GM23338 (cell line): ENCODE results near the gene ISCU. TPM values are rescaled to one million over a fixed set of nuclear protein-coding genes. Genes with fewer than 3 reads are reported as not detected.

Experiments
- ATAC-seq: fragments of 200-7000 bp; cut with Tn5 transposase; 3 replicates; pipeline ENCODE4 v1.9.1; 2020
- DNase-seq: peaks from one replicate; pipeline ENCODE4 v3.0.0-alpha.2; 2015; ENCODE audit warnings: low spot score
- H2AFZ ChIP-seq: fragments of 200-600 bp; sonication (generic); 2 replicates; pipeline ENCODE4 v1.8.0; 2016; ENCODE audit warnings: antibody characterized with exemption, mild to moderate bottlenecking, moderate library complexity
- H3F3A ChIP-seq: fragments of 200-600 bp; sonication (generic); replicated peaks from 2 replicates; pipeline ENCODE4 v1.8.0; 2017; ENCODE audit warnings: antibody characterized with exemption, mixed run types, low read depth
- H3K27ac ChIP-seq: fragments of 200-600 bp; sonication (generic); 2 replicates; pipeline ENCODE4 v1.6.1; 2016; ENCODE audit warnings: low read depth
- H3K27me3 ChIP-seq: fragments of 200-600 bp; sonication (generic); 2 replicates; pipeline ENCODE4 v1.8.0; 2016; ENCODE audit warnings: mild to moderate bottlenecking, mixed run types, moderate library complexity; ENCODE audit not compliant: insufficient read depth
- H3K36me3 ChIP-seq: fragments of 200-600 bp; sonication (generic); 2 replicates; pipeline ENCODE4 v1.8.0; 2016; ENCODE audit warnings: mild to moderate bottlenecking; ENCODE audit not compliant: insufficient read depth
- H3K4me1 ChIP-seq: fragments of 200-600 bp; sonication (generic); 2 replicates; pipeline ENCODE4 v1.8.0; 2016; ENCODE audit warnings: mild to moderate bottlenecking, moderate library complexity; ENCODE audit not compliant: insufficient read depth
- H3K4me2 ChIP-seq: fragments of 200-600 bp; sonication (generic); 2 replicates; pipeline ENCODE4 v1.7.1; 2017; ENCODE audit warnings: mixed run types
- H3K4me3 ChIP-seq: fragments of 200-600 bp; sonication (generic); 2 replicates; pipeline ENCODE4 v1.6.1; 2016; ENCODE audit warnings: mixed run types
- H3K79me2 ChIP-seq: fragments of 200-600 bp; sonication (generic); replicated peaks from 2 replicates; pipeline ENCODE4 v1.8.0; 2017; ENCODE audit warnings: mild to moderate bottlenecking; ENCODE audit not compliant: insufficient read depth
- H3K9me2 ChIP-seq: fragments of 200-600 bp; sonication (generic); 2 replicates; pipeline ENCODE4 v1.8.0; 2017; ENCODE audit not compliant: insufficient read depth
- H4K20me1 ChIP-seq: fragments of 200-600 bp; sonication (generic); replicated peaks from 2 replicates; pipeline ENCODE4 v1.8.0; 2017; ENCODE audit warnings: mild to moderate bottlenecking; ENCODE audit not compliant: insufficient read depth
- H3K27ac Mint-ChIP-seq: 2 replicates; pipeline ENCODE4 v1.8.0; 2020; ENCODE audit warnings: inconsistent platforms, mild to moderate bottlenecking, moderate library complexity, mixed read lengths
- H3K27me3 Mint-ChIP-seq: 3 replicates; pipeline ENCODE4 v1.8.0; 2022; ENCODE audit warnings: low read depth, mild to moderate bottlenecking, moderate library complexity, mixed read lengths, inconsistent platforms; ENCODE audit not compliant: insufficient read depth, poor library complexity
- H3K36me3 Mint-ChIP-seq: 3 replicates; pipeline ENCODE4 v1.8.0; 2021; ENCODE audit warnings: low read depth, mild to moderate bottlenecking, inconsistent platforms, moderate library complexity, mixed read lengths
- H3K4me1 Mint-ChIP-seq: 3 replicates; pipeline ENCODE4 v1.8.0; 2020; ENCODE audit warnings: mild to moderate bottlenecking, inconsistent platforms, mixed read lengths
- H3K4me3 Mint-ChIP-seq: 3 replicates; pipeline ENCODE4 v1.8.0; 2021; ENCODE audit warnings: moderate library complexity, mild to moderate bottlenecking, inconsistent platforms, mixed read lengths
- H3K9me3 Mint-ChIP-seq: 3 replicates; pipeline ENCODE4 v1.8.0; 2020; ENCODE audit warnings: moderate library complexity, mild to moderate bottlenecking, inconsistent platforms, mixed read lengths
- CREB1 ChIP-seq: fragments of 250-450 bp; sonication (Bioruptor Pico); IDR thresholded peaks from 2 replicates; pipeline ENCODE4 v1.5.0; 2020; ENCODE audit warnings: low read depth, mild to moderate bottlenecking, moderate library complexity
- EZH2 ChIP-seq: fragments of 200-600 bp; sonication (generic); IDR thresholded peaks from one replicate; pipeline ENCODE4 v1.8.0; 2017; ENCODE audit warnings: antibody characterized with exemption, mild to moderate bottlenecking, low read depth; ENCODE audit not compliant: unreplicated experiment
- JUNB ChIP-seq: IDR thresholded peaks from one replicate; pipeline ENCODE4 v1.6.1; 2016; ENCODE audit warnings: antibody characterized with exemption; ENCODE audit not compliant: unreplicated experiment
- NANOG ChIP-seq: IDR thresholded peaks from 2 replicates; pipeline ENCODE4 v1.6.1; 2016; ENCODE audit warnings: antibody characterized with exemption, borderline replicate concordance
- STAT1 ChIP-seq: IDR thresholded peaks from one replicate; pipeline ENCODE4 v1.6.1; 2016; ENCODE audit warnings: antibody characterized with exemption; ENCODE audit not compliant: unreplicated experiment
- ZNF114 ChIP-seq: fragments of 250-450 bp; sonication (Bioruptor Pico); IDR thresholded peaks from 2 replicates; pipeline ENCODE4 v1.5.0; 2020; ENCODE audit warnings: mild to moderate bottlenecking, moderate library complexity
- ZNF331 ChIP-seq: fragments of 250-450 bp; sonication (Bioruptor Pico); IDR thresholded peaks from 2 replicates; pipeline ENCODE4 v1.5.0; 2020; ENCODE audit warnings: low read depth, mild to moderate bottlenecking, moderate library complexity
- polyA plus RNA-seq: library from polyadenylated mRNA; unstranded; fragments of >200 nt; fragmentation: Nextera tagmentation; extraction: Ambion mirVana; gene quantifications from 2 replicates; pipeline ENCODE4 v1.2.1, GENCODE V29; 2016
- total RNA-seq: library from RNA; depleted of rRNA; stranded (reverse); fragments of >200 nt; shearing (Covaris generic); gene quantifications from 2 replicates; pipeline ENCODE4 v1.2.3, GENCODE V29; 2014
- TF ChIP-seq, protein P1 (sequence below): IDR thresholded peaks from one replicate; pipeline ENCODE4 v1.6.1; 2018; ENCODE audit warnings: antibody characterized with exemption; ENCODE audit not compliant: unreplicated experiment
- TF ChIP-seq, protein P2 (sequence below), 2 experiments: fragments of 200-600 bp in 1 of 2; sonication (generic) in 1 of 2; conservative IDR thresholded peaks; 2 replicates each; pipeline versions ENCODE4 v1.5.1 to v1.6.1; 2016 to 2017; ENCODE audit warnings: antibody characterized with exemption in 2 of 2, low read depth in 2 of 2, mild to moderate bottlenecking in 2 of 2, moderate library complexity in 1 of 2
- TF ChIP-seq, protein P3 (sequence below): IDR thresholded peaks from 2 replicates; pipeline ENCODE4 v1.6.1; 2016; ENCODE audit warnings: antibody characterized with exemption
- TF ChIP-seq, protein P4 (sequence below): fragments of 250-450 bp; sonication (Bioruptor Pico); IDR thresholded peaks from 2 replicates; pipeline ENCODE4 v1.5.0; 2020; ENCODE audit warnings: mild to moderate bottlenecking, moderate library complexity

ISCU gene
- total and polyA plus RNA-seq, 2 experiments from 2014 or later = 123 to 129 TPM

DNA sequence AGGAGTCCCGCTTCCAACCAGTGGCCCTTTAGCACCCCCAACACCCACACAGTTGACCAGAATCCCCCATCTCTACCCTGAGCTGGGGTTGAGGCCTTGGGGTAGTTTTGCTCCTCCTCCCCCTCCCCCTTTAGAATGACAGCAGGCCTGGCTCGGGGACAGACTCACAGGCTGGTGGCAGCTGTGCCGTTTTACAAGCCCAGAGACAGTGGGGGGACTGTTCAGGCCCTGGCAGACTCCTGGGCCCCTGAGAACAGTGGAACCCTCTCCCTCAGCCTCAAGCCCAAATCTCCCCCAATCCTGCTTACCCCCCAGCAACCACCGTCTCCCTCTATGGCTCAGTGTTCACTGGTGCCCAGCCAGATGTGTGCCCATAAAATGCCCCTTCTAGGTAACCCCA lies 25.4 kb downstream of the ISCU start:
- Mint-ChIP-seq H3K4me3 (no peak overlapping the region), H3K27ac (no peak overlapping the region), H3K9me3 (no peaks in the 10 kb centered on the region), H3K27me3 (peaks cover 6% of the 10 kb centered on the region), H3K4me1 (peaks cover 22% of the 10 kb centered on the region), H3K36me3 (no peaks in the 10 kb centered on the region)
- no peak overlapping the region for H3K4me2 ChIP-seq
- H3K9me2 ChIP-seq = no peaks in the 10 kb centered on the region
- no peaks in the 10 kb centered on the region for H3K79me2 ChIP-seq
- TF ChIP-seq, protein P1, sequence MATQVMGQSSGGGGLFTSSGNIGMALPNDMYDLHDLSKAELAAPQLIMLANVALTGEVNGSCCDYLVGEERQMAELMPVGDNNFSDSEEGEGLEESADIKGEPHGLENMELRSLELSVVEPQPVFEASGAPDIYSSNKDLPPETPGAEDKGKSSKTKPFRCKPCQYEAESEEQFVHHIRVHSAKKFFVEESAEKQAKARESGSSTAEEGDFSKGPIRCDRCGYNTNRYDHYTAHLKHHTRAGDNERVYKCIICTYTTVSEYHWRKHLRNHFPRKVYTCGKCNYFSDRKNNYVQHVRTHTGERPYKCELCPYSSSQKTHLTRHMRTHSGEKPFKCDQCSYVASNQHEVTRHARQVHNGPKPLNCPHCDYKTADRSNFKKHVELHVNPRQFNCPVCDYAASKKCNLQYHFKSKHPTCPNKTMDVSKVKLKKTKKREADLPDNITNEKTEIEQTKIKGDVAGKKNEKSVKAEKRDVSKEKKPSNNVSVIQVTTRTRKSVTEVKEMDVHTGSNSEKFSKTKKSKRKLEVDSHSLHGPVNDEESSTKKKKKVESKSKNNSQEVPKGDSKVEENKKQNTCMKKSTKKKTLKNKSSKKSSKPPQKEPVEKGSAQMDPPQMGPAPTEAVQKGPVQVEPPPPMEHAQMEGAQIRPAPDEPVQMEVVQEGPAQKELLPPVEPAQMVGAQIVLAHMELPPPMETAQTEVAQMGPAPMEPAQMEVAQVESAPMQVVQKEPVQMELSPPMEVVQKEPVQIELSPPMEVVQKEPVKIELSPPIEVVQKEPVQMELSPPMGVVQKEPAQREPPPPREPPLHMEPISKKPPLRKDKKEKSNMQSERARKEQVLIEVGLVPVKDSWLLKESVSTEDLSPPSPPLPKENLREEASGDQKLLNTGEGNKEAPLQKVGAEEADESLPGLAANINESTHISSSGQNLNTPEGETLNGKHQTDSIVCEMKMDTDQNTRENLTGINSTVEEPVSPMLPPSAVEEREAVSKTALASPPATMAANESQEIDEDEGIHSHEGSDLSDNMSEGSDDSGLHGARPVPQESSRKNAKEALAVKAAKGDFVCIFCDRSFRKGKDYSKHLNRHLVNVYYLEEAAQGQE = no peak
- TF ChIP-seq STAT1 (no peak), ZNF331 (CRISPR knock-in tag) (no peak), ZNF114 (CRISPR knock-in tag) (no peak), EZH2 (no peak), NANOG (no peak), JUNB (no peak), CREB1 (CRISPR knock-in tag) (no peak)
- TF ChIP-seq, protein P2, sequence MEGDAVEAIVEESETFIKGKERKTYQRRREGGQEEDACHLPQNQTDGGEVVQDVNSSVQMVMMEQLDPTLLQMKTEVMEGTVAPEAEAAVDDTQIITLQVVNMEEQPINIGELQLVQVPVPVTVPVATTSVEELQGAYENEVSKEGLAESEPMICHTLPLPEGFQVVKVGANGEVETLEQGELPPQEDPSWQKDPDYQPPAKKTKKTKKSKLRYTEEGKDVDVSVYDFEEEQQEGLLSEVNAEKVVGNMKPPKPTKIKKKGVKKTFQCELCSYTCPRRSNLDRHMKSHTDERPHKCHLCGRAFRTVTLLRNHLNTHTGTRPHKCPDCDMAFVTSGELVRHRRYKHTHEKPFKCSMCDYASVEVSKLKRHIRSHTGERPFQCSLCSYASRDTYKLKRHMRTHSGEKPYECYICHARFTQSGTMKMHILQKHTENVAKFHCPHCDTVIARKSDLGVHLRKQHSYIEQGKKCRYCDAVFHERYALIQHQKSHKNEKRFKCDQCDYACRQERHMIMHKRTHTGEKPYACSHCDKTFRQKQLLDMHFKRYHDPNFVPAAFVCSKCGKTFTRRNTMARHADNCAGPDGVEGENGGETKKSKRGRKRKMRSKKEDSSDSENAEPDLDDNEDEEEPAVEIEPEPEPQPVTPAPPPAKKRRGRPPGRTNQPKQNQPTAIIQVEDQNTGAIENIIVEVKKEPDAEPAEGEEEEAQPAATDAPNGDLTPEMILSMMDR (conservative IDR thresholded peaks at IDR 0.05; ENCODE audit: low read depth in 2 of 2) = no peak
- TF ChIP-seq, protein P3, sequence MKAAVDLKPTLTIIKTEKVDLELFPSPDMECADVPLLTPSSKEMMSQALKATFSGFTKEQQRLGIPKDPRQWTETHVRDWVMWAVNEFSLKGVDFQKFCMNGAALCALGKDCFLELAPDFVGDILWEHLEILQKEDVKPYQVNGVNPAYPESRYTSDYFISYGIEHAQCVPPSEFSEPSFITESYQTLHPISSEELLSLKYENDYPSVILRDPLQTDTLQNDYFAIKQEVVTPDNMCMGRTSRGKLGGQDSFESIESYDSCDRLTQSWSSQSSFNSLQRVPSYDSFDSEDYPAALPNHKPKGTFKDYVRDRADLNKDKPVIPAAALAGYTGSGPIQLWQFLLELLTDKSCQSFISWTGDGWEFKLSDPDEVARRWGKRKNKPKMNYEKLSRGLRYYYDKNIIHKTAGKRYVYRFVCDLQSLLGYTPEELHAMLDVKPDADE = no peak
- TF ChIP-seq, protein P4, sequence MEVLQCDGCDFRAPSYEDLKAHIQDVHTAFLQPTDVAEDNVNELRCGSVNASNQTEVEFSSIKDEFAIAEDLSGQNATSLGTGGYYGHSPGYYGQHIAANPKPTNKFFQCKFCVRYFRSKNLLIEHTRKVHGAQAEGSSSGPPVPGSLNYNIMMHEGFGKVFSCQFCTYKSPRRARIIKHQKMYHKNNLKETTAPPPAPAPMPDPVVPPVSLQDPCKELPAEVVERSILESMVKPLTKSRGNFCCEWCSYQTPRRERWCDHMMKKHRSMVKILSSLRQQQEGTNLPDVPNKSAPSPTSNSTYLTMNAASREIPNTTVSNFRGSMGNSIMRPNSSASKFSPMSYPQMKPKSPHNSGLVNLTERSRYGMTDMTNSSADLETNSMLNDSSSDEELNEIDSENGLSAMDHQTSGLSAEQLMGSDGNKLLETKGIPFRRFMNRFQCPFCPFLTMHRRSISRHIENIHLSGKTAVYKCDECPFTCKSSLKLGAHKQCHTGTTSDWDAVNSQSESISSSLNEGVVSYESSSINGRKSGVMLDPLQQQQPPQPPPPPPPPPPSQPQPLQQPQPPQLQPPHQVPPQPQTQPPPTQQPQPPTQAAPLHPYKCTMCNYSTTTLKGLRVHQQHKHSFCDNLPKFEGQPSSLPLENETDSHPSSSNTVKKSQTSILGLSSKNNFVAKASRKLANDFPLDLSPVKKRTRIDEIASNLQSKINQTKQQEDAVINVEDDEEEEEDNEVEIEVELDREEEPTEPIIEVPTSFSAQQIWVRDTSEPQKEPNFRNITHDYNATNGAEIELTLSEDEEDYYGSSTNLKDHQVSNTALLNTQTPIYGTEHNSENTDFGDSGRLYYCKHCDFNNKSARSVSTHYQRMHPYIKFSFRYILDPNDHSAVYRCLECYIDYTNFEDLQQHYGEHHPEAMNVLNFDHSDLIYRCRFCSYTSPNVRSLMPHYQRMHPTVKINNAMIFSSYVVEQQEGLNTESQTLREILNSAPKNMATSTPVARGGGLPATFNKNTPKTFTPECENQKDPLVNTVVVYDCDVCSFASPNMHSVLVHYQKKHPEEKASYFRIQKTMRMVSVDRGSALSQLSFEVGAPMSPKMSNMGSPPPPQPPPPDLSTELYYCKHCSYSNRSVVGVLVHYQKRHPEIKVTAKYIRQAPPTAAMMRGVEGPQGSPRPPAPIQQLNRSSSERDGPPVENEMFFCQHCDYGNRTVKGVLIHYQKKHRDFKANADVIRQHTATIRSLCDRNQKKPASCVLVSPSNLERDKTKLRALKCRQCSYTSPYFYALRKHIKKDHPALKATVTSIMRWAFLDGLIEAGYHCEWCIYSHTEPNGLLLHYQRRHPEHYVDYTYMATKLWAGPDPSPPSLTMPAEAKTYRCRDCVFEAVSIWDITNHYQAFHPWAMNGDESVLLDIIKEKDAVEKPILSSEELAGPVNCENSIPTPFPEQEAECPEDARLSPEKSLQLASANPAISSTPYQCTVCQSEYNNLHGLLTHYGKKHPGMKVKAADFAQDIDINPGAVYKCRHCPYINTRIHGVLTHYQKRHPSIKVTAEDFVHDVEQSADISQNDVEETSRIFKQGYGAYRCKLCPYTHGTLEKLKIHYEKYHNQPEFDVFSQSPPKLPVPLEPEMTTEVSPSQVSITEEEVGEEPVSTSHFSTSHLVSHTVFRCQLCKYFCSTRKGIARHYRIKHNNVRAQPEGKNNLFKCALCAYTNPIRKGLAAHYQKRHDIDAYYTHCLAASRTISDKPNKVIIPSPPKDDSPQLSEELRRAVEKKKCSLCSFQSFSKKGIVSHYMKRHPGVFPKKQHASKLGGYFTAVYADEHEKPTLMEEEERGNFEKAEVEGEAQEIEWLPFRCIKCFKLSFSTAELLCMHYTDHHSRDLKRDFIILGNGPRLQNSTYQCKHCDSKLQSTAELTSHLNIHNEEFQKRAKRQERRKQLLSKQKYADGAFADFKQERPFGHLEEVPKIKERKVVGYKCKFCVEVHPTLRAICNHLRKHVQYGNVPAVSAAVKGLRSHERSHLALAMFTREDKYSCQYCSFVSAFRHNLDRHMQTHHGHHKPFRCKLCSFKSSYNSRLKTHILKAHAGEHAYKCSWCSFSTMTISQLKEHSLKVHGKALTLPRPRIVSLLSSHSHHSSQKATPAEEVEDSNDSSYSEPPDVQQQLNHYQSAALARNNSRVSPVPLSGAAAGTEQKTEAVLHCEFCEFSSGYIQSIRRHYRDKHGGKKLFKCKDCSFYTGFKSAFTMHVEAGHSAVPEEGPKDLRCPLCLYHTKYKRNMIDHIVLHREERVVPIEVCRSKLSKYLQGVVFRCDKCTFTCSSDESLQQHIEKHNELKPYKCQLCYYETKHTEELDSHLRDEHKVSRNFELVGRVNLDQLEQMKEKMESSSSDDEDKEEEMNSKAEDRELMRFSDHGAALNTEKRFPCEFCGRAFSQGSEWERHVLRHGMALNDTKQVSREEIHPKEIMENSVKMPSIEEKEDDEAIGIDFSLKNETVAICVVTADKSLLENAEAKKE (CRISPR knock-in tag) = no peak
- no peaks in the 10 kb centered on the region for H3K27me3 ChIP-seq
- H3K4me1 ChIP-seq = no peaks in the 10 kb centered on the region; the same call in 1 of the 2 replicates
- H3K27ac ChIP-seq = no peak overlapping the region
- no peak overlapping the region for H2AFZ ChIP-seq
- no peak overlapping the region for H3K4me3 ChIP-seq
- no peak for ATAC-seq
- no peaks in the 10 kb centered on the region for H3F3A ChIP-seq
- DNase-seq = no peak
- no peaks in the 10 kb centered on the region for H3K36me3 ChIP-seq
- no peaks in the 10 kb centered on the region for H4K20me1 ChIP-seq
